ENCODE measurements around the gene ACTL10.

Gene ACTL10

GRCh38 chr20:33658929-33659328 lies 7.8 kb upstream of the ACTL10 start:
- DNase-seq (ENCODE audit: extremely low spot score), result no peak
- ChIA-PET CTCF (no interaction called here), POLR2A (no interaction called here)
- TF ChIP-seq ARNT (IDR thresholded peaks at IDR 0.05), result no peak
- no peak for TF ChIP-seq ELF4 (IDR thresholded peaks at IDR 0.05)
- TF ChIP-seq BHLHE40 (IDR thresholded peaks at IDR 0.05; ENCODE audit: borderline replicate concordance), result no peak
- no peak for TF ChIP-seq CTBP1 (IDR thresholded peaks at IDR 0.05; ENCODE audit: borderline replicate concordance)
- TF ChIP-seq FOXM1 (IDR thresholded peaks at IDR 0.05; ENCODE audit: borderline replicate concordance), result no peak
- TF ChIP-seq LEF1 (IDR thresholded peaks at IDR 0.05; ENCODE audit: borderline replicate concordance), result no peak

GRCh38 chr20:33659341-33660034 lies 7.3 kb upstream of the ACTL10 start:
- ChIA-PET CTCF (no interaction called here), POLR2A (no interaction called here)
- DNase-seq (ENCODE audit: extremely low spot score), result no peak
- TF ChIP-seq L3MBTL2 (conservative IDR thresholded peaks at IDR 0.05), result no peak
- no peak for TF ChIP-seq HDGF (IDR thresholded peaks at IDR 0.05; ENCODE audit: borderline replicate concordance)
- no peak for TF ChIP-seq BHLHE40 (IDR thresholded peaks at IDR 0.05; ENCODE audit: borderline replicate concordance)
- TF ChIP-seq TARDBP (IDR thresholded peaks at IDR 0.05), result no peak
- no peak for TF ChIP-seq NFRKB (IDR thresholded peaks at IDR 0.05)
- no peak for TF ChIP-seq LEF1 (IDR thresholded peaks at IDR 0.05; ENCODE audit: borderline replicate concordance)
- TF ChIP-seq FOXM1 (IDR thresholded peaks at IDR 0.05; ENCODE audit: borderline replicate concordance), result no peak
- no peak for TF ChIP-seq FOXK2 (IDR thresholded peaks at IDR 0.05)
- no peak for TF ChIP-seq ELF4 (IDR thresholded peaks at IDR 0.05)
- no peak for TF ChIP-seq SP1 (IDR thresholded peaks at IDR 0.05)
- TF ChIP-seq SUZ12 (IDR thresholded peaks at IDR 0.05), result no peak
- no peak for TF ChIP-seq ARNT (IDR thresholded peaks at IDR 0.05)
- no peak for TF ChIP-seq CTBP1 (IDR thresholded peaks at IDR 0.05; ENCODE audit: borderline replicate concordance)
- TF ChIP-seq PKNOX1 (IDR thresholded peaks at IDR 0.05), result no peak
- TF ChIP-seq ZNF384 (IDR thresholded peaks at IDR 0.05), result no peak
- no peak for TF ChIP-seq FOXA1 (IDR thresholded peaks at IDR 0.05)

- TF ChIP-seq FOXK2 (IDR thresholded peaks at IDR 0.05), result no peak
- ChIA-PET POLR2A (interaction anchor here (0.8 kb wide), 1 partner anchor 170 kb away, joined by 3 read pairs; the partner anchor contains the start of gene CBFA2T2), CTCF (no interaction called here)
- no peak for DNase-seq (ENCODE audit: extremely low spot score)
Measured at GRCh38 chr20:33660035-33660684, 6.6 kb upstream of the ACTL10 start.

- TF ChIP-seq PKNOX1 (IDR thresholded peaks at IDR 0.05) (no peak), FOXK2 (IDR thresholded peaks at IDR 0.05) (no peak), NFRKB (IDR thresholded peaks at IDR 0.05) (no peak), BHLHE40 (IDR thresholded peaks at IDR 0.05; ENCODE audit: borderline replicate concordance) (no peak), FOXM1 (IDR thresholded peaks at IDR 0.05; ENCODE audit: borderline replicate concordance) (no peak), ELF4 (IDR thresholded peaks at IDR 0.05) (no peak), ZNF384 (IDR thresholded peaks at IDR 0.05) (no peak), CTBP1 (IDR thresholded peaks at IDR 0.05; ENCODE audit: borderline replicate concordance) (no peak), TARDBP (IDR thresholded peaks at IDR 0.05) (no peak), HDGF (IDR thresholded peaks at IDR 0.05; ENCODE audit: borderline replicate concordance) (no peak), FOXA1 (IDR thresholded peaks at IDR 0.05) (no peak), SP1 (IDR thresholded peaks at IDR 0.05) (no peak), SUZ12 (IDR thresholded peaks at IDR 0.05) (no peak), L3MBTL2 (conservative IDR thresholded peaks at IDR 0.05) (no peak)
- CTCF ChIA-PET, result no interaction called here
- DNase-seq (ENCODE audit: extremely low spot score), result no peak
- POLR2A ChIA-PET, result interaction anchor here (0.8 kb wide), 1 partner anchor 171 kb away, joined by 3 read pairs; the partner anchor contains the start of gene CBFA2T2
Measured at GRCh38 chr20:33660685-33661058, 6.1 kb upstream of the ACTL10 start.

- TF ChIP-seq SP1 (IDR thresholded peaks at IDR 0.05) (no peak), ZNF384 (IDR thresholded peaks at IDR 0.05) (no peak), ELF4 (IDR thresholded peaks at IDR 0.05) (no peak), LEF1 (IDR thresholded peaks at IDR 0.05; ENCODE audit: borderline replicate concordance) (no peak), NFRKB (IDR thresholded peaks at IDR 0.05) (no peak), FOXA1 (IDR thresholded peaks at IDR 0.05) (no peak), TARDBP (IDR thresholded peaks at IDR 0.05) (no peak), FOXK2 (IDR thresholded peaks at IDR 0.05) (no peak)
- CTCF ChIA-PET, result no interaction called here
- POLR2A ChIA-PET, result interaction anchor here (0.9 to 4.2 kb wide), 3 partner anchors 8 to 259 kb away, joined by 3 to 23 read pairs (median 3); no protein-coding TSS in a partner anchor
Measured at GRCh38 chr20:33662172-33662571, 4.6 kb upstream of the ACTL10 start, which contains the start of gene C20orf144. Gene C20orf144 (plus strand): TSS chr20:33662327. CDS start chr20:33662346, 19 bp downstream.

GRCh38 chr20:33663161-33664084 lies 3.3 kb upstream of the ACTL10 start:
- ChIA-PET POLR2A (interaction anchor here (0.7 to 4.2 kb wide), 21 partner anchors 9 to 308 kb away, joined by 3 to 23 read pairs (median 5); partner anchors contain the start of genes CBFA2T2, CDK5RAP1 and NECAB3), CTCF (interaction anchor here (0.6 to 0.7 kb wide), 3 partner anchors 10 to 1776 kb away, joined by 3 to 5 read pairs (median 4); no protein-coding TSS in a partner anchor)
- DNase-seq (ENCODE audit: extremely low spot score), result peak; percentile 87
- no peak for TF ChIP-seq FOXM1 (IDR thresholded peaks at IDR 0.05; ENCODE audit: borderline replicate concordance)
- TF ChIP-seq TARDBP (IDR thresholded peaks at IDR 0.05), result no peak
- TF ChIP-seq PKNOX1 (IDR thresholded peaks at IDR 0.05), result no peak
- TF ChIP-seq CTBP1 (IDR thresholded peaks at IDR 0.05; ENCODE audit: borderline replicate concordance), result no peak
- TF ChIP-seq ARNT (IDR thresholded peaks at IDR 0.05), result no peak
- no peak for TF ChIP-seq HDGF (IDR thresholded peaks at IDR 0.05; ENCODE audit: borderline replicate concordance)

More at GRCh38 chr20:33662172-33662571, 4.6 kb upstream of the ACTL10 start, which contains the start of gene C20orf144:
- DNase-seq (ENCODE audit: extremely low spot score), result no peak

Data from HEK293T (cell line).